ENCODE results near the gene ABHD16B. TPM values are rescaled to one million over a fixed set of nuclear protein-coding genes. Genes with fewer than 3 reads are reported as not detected.

The ABHD16B gene
- polyA plus RNA-seq, 1 donor: not detected

- DNase-seq: no peak
- Histone ChIP-seq H3K27me3 (ENCODE audit: control insufficient read depth, insufficient read depth, low read length) (peaks cover 39% of the 10 kb centered on the region), H3K9me3 (ENCODE audit: control insufficient read depth, low read depth, low read length) (no peaks in the 10 kb centered on the region)
These were observed 34.5 kb upstream of the ABHD16B start for GRCh38 chr20:63826753-63827152.

GRCh38 chr20:63828124-63828523 is 33.2 kb upstream of the ABHD16B start:
- peaks cover 53% of the 10 kb centered on the region for H3K27me3 ChIP-seq (ENCODE audit: control insufficient read depth, insufficient read depth, low read length)
- no peak overlapping the region for H3K4me3 ChIP-seq (ENCODE audit: low read length)
- no peaks in the 10 kb centered on the region for H3K9me3 ChIP-seq (ENCODE audit: control insufficient read depth, low read depth, low read length)
- no CpG with 5 or more reads among the region's 8 CpGs for WGBS (ENCODE audit: insufficient coverage, low lambda C conversion rate)
- H3K36me3 ChIP-seq (ENCODE audit: control insufficient read depth, insufficient read depth, low read length): no peaks in the 10 kb centered on the region
- no peak for DNase-seq
- H3K4me1 ChIP-seq (ENCODE audit: control insufficient read depth, insufficient read depth, low read length): peaks cover 13% of the 10 kb centered on the region
- H3K27ac ChIP-seq (ENCODE audit: low read length): no peak overlapping the region

More at GRCh38 chr20:63826753-63827152, 34.5 kb upstream of the ABHD16B start:
- Histone ChIP-seq H3K4me3 (ENCODE audit: low read length) (no peak overlapping the region), H3K36me3 (ENCODE audit: control insufficient read depth, insufficient read depth, low read length) (no peaks in the 10 kb centered on the region), H3K4me1 (ENCODE audit: control insufficient read depth, insufficient read depth, low read length) (peaks cover 7% of the 10 kb centered on the region), H3K27ac (ENCODE audit: low read length) (no peak overlapping the region)
- WGBS (ENCODE audit: insufficient coverage, low lambda C conversion rate): no CpG with 5 or more reads among the region's 13 CpGs

GRCh38 chr20:63828545-63828944 is 32.8 kb upstream of the ABHD16B start:
- WGBS (ENCODE audit: insufficient coverage, low lambda C conversion rate): no CpG with 5 or more reads among the region's 14 CpGs
- peaks cover 56% of the 10 kb centered on the region for H3K27me3 ChIP-seq (ENCODE audit: control insufficient read depth, insufficient read depth, low read length)
- DNase-seq: no peak
- no peaks in the 10 kb centered on the region for H3K9me3 ChIP-seq (ENCODE audit: control insufficient read depth, low read depth, low read length)
- H3K4me3 ChIP-seq (ENCODE audit: low read length): no peak overlapping the region
- no peak overlapping the region for H3K27ac ChIP-seq (ENCODE audit: low read length)
- H3K36me3 ChIP-seq (ENCODE audit: control insufficient read depth, insufficient read depth, low read length): no peaks in the 10 kb centered on the region
- H3K4me1 ChIP-seq (ENCODE audit: control insufficient read depth, insufficient read depth, low read length): peaks cover 13% of the 10 kb centered on the region

- no peaks in the 10 kb centered on the region for H3K9me3 ChIP-seq (ENCODE audit: control insufficient read depth, low read depth, low read length)
- no CpG with 5 or more reads among the region's 10 CpGs for WGBS (ENCODE audit: insufficient coverage, low lambda C conversion rate)
- peaks cover 59% of the 10 kb centered on the region for H3K27me3 ChIP-seq (ENCODE audit: control insufficient read depth, insufficient read depth, low read length)
- no peak overlapping the region for H3K27ac ChIP-seq (ENCODE audit: low read length)
- peaks cover 16% of the 10 kb centered on the region for H3K4me1 ChIP-seq (ENCODE audit: control insufficient read depth, insufficient read depth, low read length)
- no peaks in the 10 kb centered on the region for H3K36me3 ChIP-seq (ENCODE audit: control insufficient read depth, insufficient read depth, low read length)
- H3K4me3 ChIP-seq (ENCODE audit: low read length): no peak overlapping the region
- no peak for DNase-seq
These were observed 32.3 kb upstream of the ABHD16B start for GRCh38 chr20:63828951-63829350.

GRCh38 chr20:63829603-63829944 is 31.7 kb upstream of the ABHD16B start:
- peak overlapping the region; percentile 43 for H3K4me3 ChIP-seq (ENCODE audit: low read length)
- peaks cover 64% of the 10 kb centered on the region for H3K27me3 ChIP-seq (ENCODE audit: control insufficient read depth, insufficient read depth, low read length)
- H3K27ac ChIP-seq (ENCODE audit: low read length): no peak overlapping the region
- H3K4me1 ChIP-seq (ENCODE audit: control insufficient read depth, insufficient read depth, low read length): peaks cover 22% of the 10 kb centered on the region
- H3K36me3 ChIP-seq (ENCODE audit: control insufficient read depth, insufficient read depth, low read length): no peaks in the 10 kb centered on the region
- no peaks in the 10 kb centered on the region for H3K9me3 ChIP-seq (ENCODE audit: control insufficient read depth, low read depth, low read length)
- 20% methylated on average over 1 of the region's 10 CpGs for WGBS (ENCODE audit: insufficient coverage, low lambda C conversion rate)
- no peak for DNase-seq

- Histone ChIP-seq H3K9me3 (ENCODE audit: control insufficient read depth, low read depth, low read length) (peaks cover 2% of the 10 kb centered on the region), H3K36me3 (ENCODE audit: control insufficient read depth, insufficient read depth, low read length) (no peaks in the 10 kb centered on the region), H3K4me1 (ENCODE audit: control insufficient read depth, insufficient read depth, low read length) (peaks cover 23% of the 10 kb centered on the region), H3K4me3 (ENCODE audit: low read length) (peak overlapping the region; percentile 43), H3K27me3 (ENCODE audit: control insufficient read depth, insufficient read depth, low read length) (peaks cover 65% of the 10 kb centered on the region), H3K27ac (ENCODE audit: low read length) (peak overlapping the region; percentile 40)
- no peak for DNase-seq
- no CpG with 5 or more reads among the region's 99 CpGs for WGBS (ENCODE audit: insufficient coverage, low lambda C conversion rate)
These were observed 31.1 kb upstream of the ABHD16B start for GRCh38 chr20:63829945-63830835.

GRCh38 chr20:63830841-63831588 is 30.3 kb upstream of the ABHD16B start, which contains the start of gene ZBTB46:
Gene ZBTB46 (minus strand): TSS chr20:63831264. CDS start chr20:63790757, 40,507 bp downstream.
- peak in 1 of 2 donors; percentile 43 for DNase-seq
- H3K4me3 ChIP-seq (ENCODE audit: low read length): peak within 1 kb of the TSS; percentile 43
- peak within 1 kb of the TSS; percentile 40 for H3K27ac ChIP-seq (ENCODE audit: low read length)
- peaks cover 23% of the 10 kb centered on the region for H3K4me1 ChIP-seq (ENCODE audit: control insufficient read depth, insufficient read depth, low read length)
- WGBS (ENCODE audit: insufficient coverage, low lambda C conversion rate): no CpG with 5 or more reads among the region's 147 CpGs
- H3K27me3 ChIP-seq (ENCODE audit: control insufficient read depth, insufficient read depth, low read length): peaks cover 61% of the 10 kb centered on the region
- H3K9me3 ChIP-seq (ENCODE audit: control insufficient read depth, low read depth, low read length): peaks cover 4% of the 10 kb centered on the region
- no peaks in the 10 kb centered on the region for H3K36me3 ChIP-seq (ENCODE audit: control insufficient read depth, insufficient read depth, low read length)

- Histone ChIP-seq H3K27ac (ENCODE audit: low read length) (no peak overlapping the region), H3K4me1 (ENCODE audit: control insufficient read depth, insufficient read depth, low read length) (peaks cover 23% of the 10 kb centered on the region)
These were observed 29.7 kb upstream of the ABHD16B start for GRCh38 chr20:63831646-63831992.

GRCh38 chr20:63831993-63832686 is 29.2 kb upstream of the ABHD16B start:
- no CpG with 5 or more reads among the region's 76 CpGs for WGBS (ENCODE audit: insufficient coverage, low lambda C conversion rate)
- H3K4me3 ChIP-seq (ENCODE audit: low read length): peak overlapping the region; percentile 10
- H3K27me3 ChIP-seq (ENCODE audit: control insufficient read depth, insufficient read depth, low read length): peaks cover 54% of the 10 kb centered on the region

More at GRCh38 chr20:63831646-63831992, 29.7 kb upstream of the ABHD16B start:
- H3K4me3 ChIP-seq (ENCODE audit: low read length): no peak overlapping the region
- no peaks in the 10 kb centered on the region for H3K36me3 ChIP-seq (ENCODE audit: control insufficient read depth, insufficient read depth, low read length)
- peaks cover 4% of the 10 kb centered on the region for H3K9me3 ChIP-seq (ENCODE audit: control insufficient read depth, low read depth, low read length)
- peaks cover 57% of the 10 kb centered on the region for H3K27me3 ChIP-seq (ENCODE audit: control insufficient read depth, insufficient read depth, low read length)
- DNase-seq: peak in 1 of 2 donors; percentile 41
- WGBS (ENCODE audit: insufficient coverage, low lambda C conversion rate): no CpG with 5 or more reads among the region's 55 CpGs

More at GRCh38 chr20:63831993-63832686, 29.2 kb upstream of the ABHD16B start:
- no peaks in the 10 kb centered on the region for H3K36me3 ChIP-seq (ENCODE audit: control insufficient read depth, insufficient read depth, low read length)
- peak in 1 of 2 donors; percentile 57 for DNase-seq
- H3K27ac ChIP-seq (ENCODE audit: low read length): no peak overlapping the region
- H3K9me3 ChIP-seq (ENCODE audit: control insufficient read depth, low read depth, low read length): peaks cover 4% of the 10 kb centered on the region
- peaks cover 23% of the 10 kb centered on the region for H3K4me1 ChIP-seq (ENCODE audit: control insufficient read depth, insufficient read depth, low read length)
